GM19023 (cell line): ENCODE data around the gene SCD5.

Experiments used
- ATAC-seq: cut with Tn5 transposase; IDR thresholded peaks from one replicate; pipeline ENCODE4 v1.9.1; 2021; ENCODE audit warnings: mild to moderate bottlenecking, moderate library complexity; ENCODE audit not compliant: unreplicated experiment

The SCD5 gene

GRCh38 chr4:82696117-82696860 is 102.3 kb downstream of the SCD5 start:
- no peak for ATAC-seq

GRCh38 chr4:82694892-82695291 is 103.7 kb downstream of the SCD5 start:
- ATAC-seq, result no peak

GRCh38 chr4:82694046-82694445 is 104.5 kb downstream of the SCD5 start:
- ATAC-seq, result no peak

GRCh38 chr4:82692101-82692780 is 106.4 kb downstream of the SCD5 start:
- no peak for ATAC-seq

GRCh38 chr4:82691431-82691830 is 107.2 kb downstream of the SCD5 start:
- no peak for ATAC-seq

GRCh38 chr4:82688091-82688795 is 110.4 kb downstream of the SCD5 start:
- ATAC-seq, result no peak

- ATAC-seq, result no peak
Measured at GRCh38 chr4:82687531-82687930, 111.1 kb downstream of the SCD5 start.

GRCh38 chr4:82681754-82682153 is 116.8 kb downstream of the SCD5 start:
- no peak for ATAC-seq

- ATAC-seq, result no peak
Measured at GRCh38 chr4:82680834-82681233, 117.8 kb downstream of the SCD5 start.

GRCh38 chr4:82679531-82679930 is 119.1 kb downstream of the SCD5 start:
- no peak for ATAC-seq

GRCh38 chr4:82678051-82678450 is 120.5 kb downstream of the SCD5 start:
- no peak for ATAC-seq

- no peak for ATAC-seq
Measured at GRCh38 chr4:82677327-82677726, 121.3 kb downstream of the SCD5 start.

- ATAC-seq, result no peak
Measured at GRCh38 chr4:82667761-82668480, 130.7 kb downstream of the SCD5 start.

- no peak for ATAC-seq
Measured at GRCh38 chr4:82666970-82667665, 131.5 kb downstream of the SCD5 start.

GRCh38 chr4:82661181-82661992 is 137.2 kb downstream of the SCD5 start:
- no peak for ATAC-seq

- no peak for ATAC-seq
Measured at GRCh38 chr4:82652062-82652461, 146.5 kb downstream of the SCD5 start.

GRCh38 chr4:82650868-82651267 is 147.7 kb downstream of the SCD5 start:
- ATAC-seq, result no peak

- ATAC-seq, result no peak
Measured at GRCh38 chr4:82648356-82648755, 150.2 kb downstream of the SCD5 start.

GRCh38 chr4:82645936-82646565 is 152.5 kb downstream of the SCD5 start:
- no peak for ATAC-seq
